ENCODE measurements around the gene TMEM272. TPM values are rescaled to one million over a fixed set of nuclear protein-coding genes. Genes with fewer than 3 reads are reported as not detected.
A peak's percentile ranks its signal among the peaks of the same experiment; 100 is the strongest.

The TMEM272 gene
- total and polyA plus RNA-seq, 9 of the 15 experiments (the other 6 are each of a cell fraction or from before 2014, with no cell fraction given), result 0.04 to 0.16 (median 0.06) TPM; not detected in 2

DNA sequence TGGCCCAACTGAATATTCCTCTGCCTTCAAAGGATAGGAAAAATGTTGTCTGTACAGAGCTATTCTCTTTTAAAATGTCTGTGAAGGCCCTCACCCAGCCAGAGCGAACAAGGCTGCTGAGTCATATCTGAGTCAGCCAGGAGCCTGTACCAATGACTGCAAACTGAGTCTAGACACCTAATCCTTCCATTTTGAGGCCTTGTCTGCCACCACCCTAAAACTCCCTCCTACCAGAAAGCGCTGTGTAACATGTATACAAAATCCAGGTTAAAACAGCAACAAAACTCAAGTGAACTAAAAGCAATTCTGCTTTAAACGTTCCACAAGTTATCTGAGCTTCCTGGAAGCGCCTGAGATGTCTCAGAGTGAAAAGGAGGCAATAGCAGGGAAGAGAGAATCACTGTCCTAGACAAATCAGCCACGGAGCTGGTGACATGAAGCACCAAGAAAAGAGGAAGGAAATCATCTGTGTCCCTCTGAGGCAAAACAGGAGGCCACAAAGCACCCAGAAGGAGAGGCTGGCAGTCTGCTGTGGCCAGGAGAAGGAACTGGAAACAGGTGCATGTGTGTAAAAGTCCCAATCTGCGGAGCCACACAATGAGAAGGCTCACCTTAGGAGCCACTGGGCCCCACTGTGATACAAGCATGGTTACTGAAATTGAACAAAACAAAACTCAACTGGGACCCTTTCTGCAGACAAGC lies 51.3 kb downstream of the TMEM272 start (continued):
- TF ChIP-seq, protein P1, sequence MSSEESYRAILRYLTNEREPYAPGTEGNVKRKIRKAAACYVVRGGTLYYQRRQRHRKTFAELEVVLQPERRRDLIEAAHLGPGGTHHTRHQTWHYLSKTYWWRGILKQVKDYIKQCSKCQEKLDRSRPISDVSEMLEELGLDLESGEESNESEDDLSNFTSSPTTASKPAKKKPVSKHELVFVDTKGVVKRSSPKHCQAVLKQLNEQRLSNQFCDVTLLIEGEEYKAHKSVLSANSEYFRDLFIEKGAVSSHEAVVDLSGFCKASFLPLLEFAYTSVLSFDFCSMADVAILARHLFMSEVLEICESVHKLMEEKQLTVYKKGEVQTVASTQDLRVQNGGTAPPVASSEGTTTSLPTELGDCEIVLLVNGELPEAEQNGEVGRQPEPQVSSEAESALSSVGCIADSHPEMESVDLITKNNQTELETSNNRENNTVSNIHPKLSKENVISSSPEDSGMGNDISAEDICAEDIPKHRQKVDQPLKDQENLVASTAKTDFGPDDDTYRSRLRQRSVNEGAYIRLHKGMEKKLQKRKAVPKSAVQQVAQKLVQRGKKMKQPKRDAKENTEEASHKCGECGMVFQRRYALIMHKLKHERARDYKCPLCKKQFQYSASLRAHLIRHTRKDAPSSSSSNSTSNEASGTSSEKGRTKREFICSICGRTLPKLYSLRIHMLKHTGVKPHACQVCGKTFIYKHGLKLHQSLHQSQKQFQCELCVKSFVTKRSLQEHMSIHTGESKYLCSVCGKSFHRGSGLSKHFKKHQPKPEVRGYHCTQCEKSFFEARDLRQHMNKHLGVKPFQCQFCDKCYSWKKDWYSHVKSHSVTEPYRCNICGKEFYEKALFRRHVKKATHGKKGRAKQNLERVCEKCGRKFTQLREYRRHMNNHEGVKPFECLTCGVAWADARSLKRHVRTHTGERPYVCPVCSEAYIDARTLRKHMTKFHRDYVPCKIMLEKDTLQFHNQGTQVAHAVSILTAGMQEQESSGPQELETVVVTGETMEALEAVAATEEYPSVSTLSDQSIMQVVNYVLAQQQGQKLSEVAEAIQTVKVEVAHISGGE (CRISPR knock-in tag; IDR thresholded peaks at IDR 0.05), result 0 out of 6 replicates have a peak, but pooled peaks of 1 of the 3 experiments have one; percentile 23
- TF ChIP-seq KAT7 (CRISPR knock-in tag; IDR thresholded peaks at IDR 0.05; ENCODE audit: borderline replicate concordance), result no peak
- no peak for TF ChIP-seq XRCC3 (IDR thresholded peaks at IDR 0.05)
- TF ChIP-seq ZNF165 (CRISPR knock-in tag; IDR thresholded peaks at IDR 0.05; ENCODE audit: borderline replicate concordance), result no peak
- TF ChIP-seq, protein P2, sequence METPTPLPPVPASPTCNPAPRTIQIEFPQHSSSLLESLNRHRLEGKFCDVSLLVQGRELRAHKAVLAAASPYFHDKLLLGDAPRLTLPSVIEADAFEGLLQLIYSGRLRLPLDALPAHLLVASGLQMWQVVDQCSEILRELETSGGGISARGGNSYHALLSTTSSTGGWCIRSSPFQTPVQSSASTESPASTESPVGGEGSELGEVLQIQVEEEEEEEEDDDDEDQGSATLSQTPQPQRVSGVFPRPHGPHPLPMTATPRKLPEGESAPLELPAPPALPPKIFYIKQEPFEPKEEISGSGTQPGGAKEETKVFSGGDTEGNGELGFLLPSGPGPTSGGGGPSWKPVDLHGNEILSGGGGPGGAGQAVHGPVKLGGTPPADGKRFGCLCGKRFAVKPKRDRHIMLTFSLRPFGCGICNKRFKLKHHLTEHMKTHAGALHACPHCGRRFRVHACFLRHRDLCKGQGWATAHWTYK (CRISPR knock-in tag; IDR thresholded peaks at IDR 0.05), result no peak
- no peak for TF ChIP-seq PPARD (CRISPR knock-in tag; IDR thresholded peaks at IDR 0.05)
- no peak for TF ChIP-seq POLR2B (IDR thresholded peaks at IDR 0.05; ENCODE audit: low read depth, partially characterized antibody)
- TF ChIP-seq YY1 (IDR thresholded peaks at IDR 0.05; ENCODE audit: borderline replicate concordance in 1 of 3, control insufficient read depth in 1 of 3, extremely low read depth in 1 of 3, insufficient read depth in 3 of 3, insufficient read length in 1 of 3, insufficient replicate concordance in 2 of 3, low read depth in 1 of 3, low read length in 2 of 3), result peak in 1 of 3 experiments; percentile 34
- 0 out of 2 replicates have a peak, but pooled peaks have one; percentile 12 for TF ChIP-seq CTBP1 (IDR thresholded peaks at IDR 0.05; ENCODE audit: borderline replicate concordance)
- 0 out of 2 replicates have a peak, but pooled peaks have one; percentile 38 for TF ChIP-seq EHMT2 (IDR thresholded peaks at IDR 0.05)
- TF ChIP-seq RFX1 (IDR thresholded peaks at IDR 0.05), result no peak
- no peak for TF ChIP-seq NUFIP1 (IDR thresholded peaks at IDR 0.05; ENCODE audit: partially characterized antibody)
